Measurements from ENCODE around the gene ARL3.

Gene ARL3

DNA sequence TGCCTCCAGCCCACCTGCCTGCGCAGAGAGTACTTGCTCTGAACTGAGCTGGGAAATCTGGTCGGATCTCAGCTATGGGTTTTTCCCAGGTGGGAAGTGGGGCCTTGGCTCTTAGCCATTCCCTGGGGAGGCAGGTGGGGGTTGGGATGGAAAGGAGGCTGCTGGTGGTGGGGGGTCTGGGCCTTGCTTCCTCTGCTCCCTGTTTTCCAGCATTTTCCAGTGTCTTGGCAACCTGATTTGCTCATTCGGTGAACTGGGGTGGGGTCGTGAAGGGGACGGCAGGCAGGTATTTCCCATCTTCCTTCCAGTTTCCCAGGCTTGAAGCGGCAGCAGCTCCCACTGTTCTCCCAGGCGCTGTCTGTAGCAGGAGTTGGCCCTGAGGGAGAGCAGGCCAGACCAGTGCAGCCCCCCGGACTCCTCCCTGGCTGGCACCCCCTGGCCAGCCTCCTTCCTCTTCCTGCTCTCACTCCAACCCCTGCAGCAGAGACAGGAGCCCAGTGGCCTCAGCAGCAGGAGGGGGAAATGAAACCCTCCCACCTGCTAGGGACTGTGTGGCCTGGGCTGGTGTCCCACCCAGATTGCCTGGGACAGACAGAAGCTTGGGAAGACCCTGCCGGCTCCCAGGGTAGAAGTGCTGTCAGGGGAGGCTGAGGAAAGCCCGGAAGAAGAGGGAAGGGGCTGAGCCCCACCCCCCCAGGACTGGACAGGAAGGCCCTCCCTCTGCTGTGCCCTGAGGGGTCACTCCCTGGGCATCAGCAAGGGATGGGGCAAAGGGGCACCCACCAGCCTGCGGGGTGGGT, 63.3 kb downstream of the ARL3 start:
- no peak for DNase-seq (ENCODE audit: low read depth)

DNA sequence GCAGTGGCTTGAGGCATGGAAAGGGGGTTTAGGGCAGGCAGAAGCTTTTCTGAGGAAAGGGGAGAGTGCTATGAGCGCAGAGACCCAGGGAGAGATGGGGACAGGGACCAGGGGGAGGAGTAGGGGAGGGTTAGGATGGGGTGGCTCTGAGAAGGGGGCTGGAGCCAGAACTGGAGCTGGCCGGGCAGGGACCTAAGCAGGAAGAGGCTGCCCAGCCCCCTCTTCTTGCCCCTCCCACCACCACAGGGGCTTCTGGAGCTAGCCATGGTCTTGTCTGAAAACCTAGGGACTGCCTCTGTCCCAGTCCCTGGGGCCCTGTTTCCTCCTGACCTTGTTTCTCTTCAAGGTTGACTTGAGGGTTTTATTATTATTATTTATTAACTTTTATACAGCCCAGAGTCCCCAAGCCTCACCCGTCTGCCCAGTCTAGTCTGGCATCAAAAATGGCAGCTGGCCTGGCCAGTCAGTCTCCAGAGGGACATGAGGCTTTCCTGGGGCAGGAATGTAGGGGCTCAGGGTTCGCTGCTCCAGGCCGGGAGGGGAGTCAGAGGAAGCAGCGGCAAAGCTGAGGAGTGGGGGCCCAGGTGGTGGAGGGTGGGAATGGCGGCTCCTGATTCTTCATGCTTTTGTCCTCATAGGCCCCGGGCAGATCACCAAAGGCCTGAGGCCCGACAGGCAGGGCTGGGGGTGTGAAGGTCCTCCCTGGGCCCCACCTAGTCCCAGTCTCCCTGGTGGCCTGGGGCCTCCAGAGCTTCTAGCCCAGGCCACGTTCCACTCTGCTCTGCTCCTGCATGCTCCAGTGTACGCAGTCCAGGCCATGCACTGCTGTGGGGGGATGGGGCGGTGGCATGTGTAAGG, 64.2 kb downstream of the ARL3 start:
- no peak for DNase-seq (ENCODE audit: low read depth)

DNA sequence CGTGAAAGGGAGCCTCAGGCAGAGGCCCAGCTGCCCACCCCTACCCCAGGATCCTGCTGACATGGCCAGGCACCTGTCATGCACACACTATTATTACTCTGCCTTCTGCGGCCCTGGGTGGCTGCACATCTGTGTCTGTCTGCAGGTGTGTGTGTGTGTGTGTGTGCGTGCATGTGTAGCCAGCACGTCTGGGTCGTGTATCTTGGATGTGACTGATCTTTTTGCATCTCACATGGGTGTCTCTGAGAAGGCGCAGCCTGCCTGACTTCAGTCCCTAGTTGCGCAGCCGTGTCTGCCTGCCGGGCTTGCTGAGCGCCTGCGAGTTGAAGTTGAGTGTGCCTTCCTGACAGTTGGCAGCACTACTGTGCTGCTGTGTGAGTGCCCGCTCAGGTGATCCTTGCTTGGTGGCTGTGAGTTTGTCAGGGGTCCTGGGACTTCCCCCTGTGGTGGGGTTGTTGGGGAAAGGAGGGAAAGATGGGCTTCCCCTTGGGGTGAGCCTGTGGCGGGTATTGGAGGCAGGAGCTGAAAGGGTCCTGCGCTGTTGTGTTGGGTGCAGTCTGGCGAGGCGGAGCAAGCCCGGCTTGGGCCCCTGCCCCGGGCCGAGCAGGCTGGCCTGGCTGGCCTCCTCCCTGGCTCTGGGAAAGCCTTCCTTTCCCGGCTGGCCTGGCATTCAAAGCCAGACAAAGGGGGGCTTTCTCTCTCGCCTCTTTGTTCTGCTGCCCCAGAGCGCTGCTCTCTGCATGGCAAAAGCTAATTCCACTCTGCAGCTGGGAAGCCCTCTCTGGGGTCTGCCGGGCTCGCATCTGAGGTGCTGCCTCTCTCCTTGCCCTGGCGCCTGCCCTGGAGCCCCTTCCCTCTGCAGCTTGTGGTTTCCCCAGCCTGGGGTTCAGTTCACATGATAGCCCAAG, 65.1 kb downstream of the ARL3 start:
- DNase-seq (ENCODE audit: low read depth): no peak

DNA sequence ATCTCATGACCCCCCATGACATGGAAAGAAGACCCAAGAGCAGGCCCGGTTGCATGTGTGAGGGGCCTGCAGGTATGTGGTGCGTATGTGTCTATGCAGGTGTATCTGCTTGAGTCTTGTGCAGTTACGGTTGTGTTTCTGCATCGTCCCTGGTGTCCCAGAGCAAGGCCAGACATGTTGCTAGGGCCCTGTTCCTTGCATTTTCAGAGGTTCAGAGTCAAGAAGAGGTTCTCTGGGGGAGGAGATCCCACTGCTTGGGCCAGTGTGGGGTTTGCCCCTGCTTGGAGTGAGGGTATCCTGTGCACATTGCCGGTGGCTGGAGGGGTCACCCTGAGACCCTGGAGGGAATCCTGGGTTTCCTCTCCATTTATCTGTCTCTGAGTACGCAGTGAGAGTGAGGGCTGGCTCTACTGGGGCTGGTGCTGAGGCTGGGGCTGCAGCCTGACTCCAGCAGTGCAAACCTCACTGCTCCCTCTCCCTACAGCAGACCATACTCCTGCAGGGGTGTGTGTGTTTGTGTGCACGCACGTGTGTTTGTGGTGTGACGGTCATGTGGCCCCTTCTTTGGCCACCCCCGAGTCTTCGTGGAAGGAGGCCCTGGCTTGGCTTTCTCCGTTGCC, 65.8 kb downstream of the ARL3 start:
- no peak for DNase-seq (ENCODE audit: low read depth)

DNA sequence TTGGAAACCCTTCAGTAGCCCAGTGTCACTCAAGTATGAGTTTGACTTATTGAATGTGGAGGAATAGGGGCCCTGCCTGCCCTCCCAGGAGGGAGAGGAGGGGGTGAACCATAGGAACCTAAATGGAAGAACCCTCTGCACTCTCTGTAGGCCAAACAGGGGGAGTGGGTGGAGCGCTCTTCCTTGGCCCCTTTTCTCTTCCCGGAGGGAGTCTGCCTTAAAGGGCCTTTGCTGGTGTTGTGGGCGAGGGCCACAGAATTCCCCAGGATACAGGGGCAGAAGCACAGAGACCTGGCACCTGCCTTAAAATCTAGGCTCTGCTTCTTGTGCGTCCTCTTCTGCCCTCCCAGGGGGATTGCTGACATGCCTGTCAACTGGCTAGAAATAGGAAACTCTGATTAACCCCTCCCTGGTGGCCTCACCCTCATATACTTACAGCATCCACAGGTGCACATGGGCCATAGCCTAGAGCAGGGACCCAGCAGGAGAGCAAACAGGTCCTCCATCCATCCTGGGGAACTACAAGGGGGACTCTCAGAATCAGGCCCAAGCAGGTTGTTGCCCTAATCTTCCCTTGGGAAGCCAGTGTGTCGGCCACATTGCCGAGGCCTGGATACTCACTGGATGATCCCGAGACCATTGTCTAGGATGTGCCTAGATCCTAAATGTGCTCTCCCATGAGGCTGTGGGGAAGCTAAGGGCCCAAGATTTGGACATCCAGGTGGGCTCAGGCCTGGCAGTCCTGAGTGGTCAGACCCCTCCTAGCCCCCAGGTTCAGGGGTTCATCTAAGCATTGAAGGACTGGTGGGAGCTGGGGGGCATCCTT, 66.5 kb downstream of the ARL3 start:
- DNase-seq (ENCODE audit: low read depth): no peak

DNA sequence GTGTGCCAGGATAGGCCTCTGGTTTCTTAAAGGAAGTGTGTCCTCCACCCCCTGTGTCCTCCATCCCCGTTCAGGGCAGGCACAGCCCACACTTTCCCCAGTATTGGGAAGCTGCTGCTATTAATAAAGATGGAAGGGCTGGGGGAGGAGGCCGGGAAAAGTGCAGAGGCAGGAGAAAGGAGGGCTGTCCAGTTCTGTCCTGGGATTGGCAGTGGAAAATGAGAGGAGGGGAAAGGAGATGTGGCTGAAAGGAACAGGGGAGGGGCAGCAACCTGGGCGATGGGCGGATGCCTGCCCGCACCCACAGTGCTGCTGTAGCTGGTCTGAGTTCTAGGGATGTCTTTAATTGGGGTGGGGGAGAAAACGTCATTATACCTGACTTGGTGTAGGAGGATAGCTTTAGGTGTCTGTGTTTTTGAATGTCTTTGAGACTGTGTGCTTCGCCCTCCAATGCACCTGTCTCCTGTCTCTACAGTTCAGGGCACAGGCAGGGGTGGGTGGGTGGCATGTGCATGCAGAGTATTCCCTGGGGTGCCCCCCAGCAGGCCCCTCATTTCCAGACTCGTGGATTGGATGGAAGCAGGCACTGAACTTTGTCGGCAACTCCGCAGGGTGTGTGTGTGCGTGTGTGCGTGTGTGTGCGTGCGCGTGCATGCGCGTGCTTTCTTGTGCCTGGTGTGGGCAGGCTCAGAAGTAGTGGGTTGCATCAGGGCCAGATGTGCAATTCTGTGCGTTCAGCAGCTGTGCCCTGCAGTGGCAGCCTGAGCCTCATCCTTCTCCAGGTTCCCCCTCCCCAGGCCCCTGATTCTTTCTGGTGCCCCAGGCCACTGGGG, 67.4 kb downstream of the ARL3 start:
- DNase-seq (ENCODE audit: low read depth): peak; percentile 43

DNA sequence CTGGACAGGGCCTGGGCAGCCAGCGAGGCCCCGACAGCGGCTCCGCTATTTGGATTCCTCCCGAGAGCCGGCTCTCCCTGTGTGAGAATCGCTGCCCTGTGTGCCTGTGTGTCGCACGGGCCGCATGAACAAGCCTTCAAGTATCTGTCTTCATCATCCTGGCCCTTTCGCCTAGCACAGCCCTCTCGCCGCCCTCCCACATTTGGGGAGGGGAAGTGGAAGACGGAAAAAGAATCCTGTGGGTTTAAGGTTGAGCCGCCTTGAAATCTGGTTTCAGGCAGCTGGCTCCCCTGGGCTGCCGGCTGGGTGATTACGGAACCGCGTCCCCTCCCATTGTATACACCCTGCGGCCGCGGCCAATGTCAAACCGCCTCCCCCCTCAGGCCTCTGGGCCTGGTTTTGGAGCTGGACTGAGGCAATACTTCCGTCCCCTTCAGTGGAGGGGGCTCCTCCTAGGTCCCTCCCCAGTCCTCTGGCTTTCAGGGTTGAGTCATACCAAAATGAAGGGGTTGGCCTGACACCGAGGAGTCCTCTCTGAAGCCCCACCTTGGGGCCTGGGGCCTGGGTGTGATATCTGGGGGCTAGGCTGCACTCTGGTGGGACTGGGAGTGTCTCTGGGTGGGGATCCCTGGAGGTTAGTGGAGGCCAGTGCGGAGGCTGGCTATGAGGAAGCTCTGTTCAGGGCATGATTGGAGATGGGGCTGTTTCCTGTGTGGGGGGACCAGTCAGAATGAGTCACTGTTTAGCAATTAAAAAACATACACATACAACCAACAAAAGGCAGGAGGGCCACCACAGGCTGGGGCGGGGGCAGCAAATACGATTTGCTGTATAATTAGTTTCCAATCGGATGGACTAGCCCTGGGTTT, 68.2 kb downstream of the ARL3 start:
- DNase-seq (ENCODE audit: low read depth): peak; percentile 97

DNA sequence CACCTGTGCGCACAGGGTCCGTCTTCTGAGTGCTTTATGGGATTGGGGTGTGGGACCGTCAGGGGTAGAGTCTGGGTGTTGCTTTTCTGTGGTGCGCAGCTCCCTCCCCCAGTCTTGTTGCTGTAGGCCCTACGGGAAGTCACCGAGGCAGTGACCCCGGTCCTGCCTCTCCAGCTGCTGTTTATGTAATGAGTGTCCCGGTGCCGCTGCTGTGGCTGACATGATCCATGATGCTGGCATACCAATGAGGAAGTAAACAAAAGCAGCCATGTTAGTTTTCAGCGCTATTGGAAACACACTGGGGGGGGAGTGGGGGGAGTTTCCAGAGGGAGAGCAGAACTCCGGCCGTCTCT, 68.8 kb downstream of the ARL3 start:
- no peak for DNase-seq (ENCODE audit: low read depth)

DNA sequence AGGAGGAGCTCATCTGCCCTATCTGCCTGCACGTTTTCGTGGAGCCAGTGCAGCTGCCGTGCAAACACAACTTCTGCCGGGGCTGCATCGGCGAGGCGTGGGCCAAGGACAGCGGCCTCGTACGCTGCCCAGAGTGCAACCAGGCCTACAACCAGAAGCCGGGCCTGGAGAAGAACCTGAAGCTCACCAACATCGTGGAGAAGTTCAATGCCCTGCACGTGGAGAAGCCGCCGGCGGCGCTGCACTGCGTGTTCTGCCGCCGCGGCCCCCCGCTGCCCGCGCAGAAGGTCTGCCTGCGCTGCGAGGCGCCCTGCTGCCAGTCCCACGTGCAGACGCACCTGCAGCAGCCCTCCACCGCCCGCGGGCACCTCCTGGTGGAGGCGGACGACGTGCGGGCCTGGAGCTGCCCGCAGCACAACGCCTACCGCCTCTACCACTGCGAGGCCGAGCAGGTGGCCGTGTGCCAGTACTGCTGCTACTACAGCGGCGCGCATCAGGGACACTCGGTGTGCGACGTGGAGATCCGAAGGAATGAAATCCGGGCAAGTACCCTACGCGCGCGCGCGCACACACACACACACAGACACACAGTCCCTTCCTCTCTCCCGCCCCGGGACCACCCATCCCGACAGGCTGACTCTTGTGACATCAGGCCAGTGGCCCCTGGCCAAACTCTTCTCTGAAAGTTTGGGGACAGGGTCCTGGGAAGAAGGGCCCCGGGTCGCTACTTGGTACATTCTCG, 69.4 kb downstream of the ARL3 start:
- peak; percentile 56 for DNase-seq (ENCODE audit: low read depth)

DNA sequence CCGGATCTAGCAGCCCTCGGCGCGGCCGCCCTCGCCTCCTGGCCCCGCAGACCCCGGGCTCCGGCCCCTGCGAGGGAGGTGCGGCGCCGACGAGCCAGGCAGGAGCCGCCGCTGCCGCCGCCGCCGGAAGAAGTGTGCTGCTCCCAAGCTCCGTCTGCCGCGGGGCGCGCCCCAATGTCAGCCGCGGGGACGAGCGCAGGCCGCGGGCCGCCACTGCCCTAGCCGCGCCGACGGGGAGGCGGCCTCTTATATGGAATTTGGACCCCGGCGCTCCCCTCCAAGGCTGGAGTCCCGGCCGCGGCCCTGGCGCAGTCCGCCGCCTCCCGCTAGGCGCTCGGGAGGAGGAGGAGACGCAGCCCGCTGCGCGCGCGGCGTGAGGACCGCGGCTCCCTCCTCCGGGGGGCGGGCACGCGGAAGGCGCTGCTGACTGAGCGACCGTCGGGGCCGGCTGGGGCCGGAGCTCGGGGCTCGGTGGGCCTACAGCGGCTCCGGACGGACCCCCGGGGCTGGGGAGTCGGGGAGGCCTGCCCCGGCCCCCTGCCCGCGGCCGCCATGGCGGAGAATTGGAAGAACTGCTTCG, 70.0 kb downstream of the ARL3 start, which contains the start of gene TRIM8:
Gene TRIM8 (plus strand): TSS at position 414 of the 580 bp plus-strand sequence. CDS start 139 bp downstream, at position 553.
- DNase-seq (ENCODE audit: low read depth): no peak

DNA sequence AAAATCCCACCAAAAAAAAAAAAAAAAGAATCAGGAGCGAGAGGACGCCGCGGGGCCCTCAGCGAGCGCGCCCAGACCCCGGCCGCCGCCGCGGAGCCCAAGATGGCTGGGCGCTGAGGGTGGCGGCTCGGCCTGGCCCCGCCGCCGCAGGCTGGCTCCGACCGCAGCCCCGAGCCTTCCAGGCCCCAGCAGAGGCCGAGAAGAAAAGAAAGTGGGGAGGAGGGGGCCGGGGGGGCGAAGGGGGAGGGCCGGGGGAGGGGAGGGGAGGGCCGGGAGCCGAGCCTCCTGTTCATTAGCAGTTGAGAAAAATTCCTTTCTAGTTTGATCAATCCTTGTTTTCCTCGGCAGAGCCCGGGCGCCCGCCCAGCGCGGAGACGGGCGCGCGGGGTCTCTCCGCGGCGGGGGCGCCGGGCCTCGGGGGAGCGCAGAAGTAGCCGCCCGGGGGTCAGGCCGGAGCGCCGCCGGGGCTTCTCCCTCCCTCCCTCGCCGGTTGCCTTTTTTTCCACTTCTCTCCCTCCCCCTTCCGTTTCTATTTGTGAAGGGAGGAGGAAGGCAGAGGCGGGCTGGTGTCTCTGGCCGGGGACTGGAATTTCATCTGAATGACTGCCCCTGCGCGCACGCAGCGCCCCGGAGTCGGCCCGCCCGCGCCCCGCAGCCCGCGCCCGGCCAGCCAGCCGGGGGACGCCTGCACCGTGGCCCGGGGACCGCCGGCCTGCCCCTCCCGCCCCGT, 70.7 kb downstream of the ARL3 start:
- peak; percentile 52 for DNase-seq (ENCODE audit: low read depth)

DNA sequence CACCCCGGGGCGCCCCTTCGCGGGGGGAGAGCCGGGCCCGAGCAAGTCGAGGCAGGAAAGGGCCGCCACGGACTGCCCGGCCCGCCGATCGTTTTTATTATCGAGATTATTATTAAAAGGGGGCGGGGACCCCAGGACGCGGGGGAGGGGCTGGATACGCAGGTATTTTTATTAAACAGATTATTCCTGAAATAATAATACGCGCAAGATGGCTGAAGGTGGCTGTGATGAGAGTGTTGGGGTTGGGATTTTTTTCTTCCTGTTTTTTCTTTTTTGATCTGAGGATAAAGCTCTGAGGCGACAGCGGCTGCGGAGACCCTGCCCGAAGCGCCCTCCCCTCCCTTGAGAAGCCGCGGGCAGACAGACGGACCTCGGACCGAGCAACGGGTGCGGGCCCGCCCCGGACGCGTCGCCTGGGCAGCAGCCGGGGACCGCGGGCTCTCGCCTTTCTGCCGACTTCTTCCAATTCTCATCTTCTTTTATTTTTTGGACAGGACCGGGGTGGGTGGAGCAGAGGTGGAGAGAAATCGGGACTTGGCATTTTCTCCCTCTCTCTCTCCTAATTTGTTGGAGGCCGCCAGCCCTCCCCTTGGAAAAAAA, 71.4 kb downstream of the ARL3 start:
- peak; percentile 53 for DNase-seq (ENCODE audit: low read depth)

DNA sequence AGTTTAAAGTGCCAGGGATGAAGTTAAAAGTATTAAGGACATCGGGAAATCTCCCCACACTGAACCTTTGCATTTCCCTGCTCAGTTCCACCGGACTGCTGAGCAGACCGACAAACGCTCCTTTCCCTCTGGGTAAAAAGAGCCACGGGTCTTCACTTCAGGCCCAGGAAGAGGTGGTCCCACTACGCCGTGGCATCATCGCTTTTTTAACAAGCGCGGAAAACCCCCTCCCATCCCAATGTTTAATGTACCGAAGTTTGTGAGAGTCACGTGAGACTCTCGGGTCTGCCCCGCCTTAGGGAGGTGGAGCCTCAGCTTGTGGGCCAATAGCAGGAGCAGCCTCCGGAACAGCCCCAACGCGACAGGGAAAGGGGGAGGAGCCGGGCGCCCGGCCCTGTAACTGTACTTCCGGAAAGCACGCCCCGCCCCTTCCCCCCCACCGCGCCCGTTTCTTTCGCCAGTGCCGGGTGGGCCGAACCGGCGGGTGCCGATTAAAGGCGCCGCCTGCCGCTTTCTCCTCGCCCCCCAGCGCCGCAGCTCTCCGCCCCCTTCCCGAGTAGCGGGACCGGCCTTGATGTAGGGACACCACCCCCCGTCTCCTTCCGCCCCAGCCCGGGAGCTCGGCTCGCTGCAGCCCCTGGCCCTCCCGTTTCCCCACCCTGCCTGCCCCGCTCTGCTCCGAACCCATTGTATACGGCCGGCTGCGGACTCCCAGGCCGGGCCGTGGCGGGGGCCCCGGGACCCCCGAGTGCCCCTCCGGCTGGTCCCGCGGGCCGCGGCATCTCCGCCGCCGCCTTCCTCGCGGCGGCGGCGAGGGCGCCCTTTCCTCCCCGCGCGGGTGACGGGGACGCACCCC, 72.1 kb downstream of the ARL3 start:
- peak; percentile 97 for DNase-seq (ENCODE audit: low read depth)

DNA sequence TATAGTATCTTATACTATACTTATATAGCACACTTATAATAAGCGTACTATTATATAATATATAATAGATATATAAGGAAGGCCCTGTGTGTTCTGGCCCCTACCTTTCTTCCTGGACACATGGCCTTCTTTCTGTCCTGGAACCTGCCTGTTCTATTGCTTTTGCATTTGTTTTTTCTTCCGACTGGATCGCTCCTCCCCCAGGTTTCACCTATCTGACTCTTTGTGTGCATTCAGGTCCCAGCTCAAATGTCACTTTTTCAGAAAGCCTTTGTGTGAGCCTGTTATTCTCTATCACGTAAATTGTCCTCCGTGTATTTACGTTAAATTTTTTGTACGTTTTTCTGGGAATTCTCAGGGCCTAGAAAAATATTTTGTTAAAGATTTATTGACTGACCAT, 72.8 kb downstream of the ARL3 start:
- DNase-seq (ENCODE audit: low read depth): no peak

DNA sequence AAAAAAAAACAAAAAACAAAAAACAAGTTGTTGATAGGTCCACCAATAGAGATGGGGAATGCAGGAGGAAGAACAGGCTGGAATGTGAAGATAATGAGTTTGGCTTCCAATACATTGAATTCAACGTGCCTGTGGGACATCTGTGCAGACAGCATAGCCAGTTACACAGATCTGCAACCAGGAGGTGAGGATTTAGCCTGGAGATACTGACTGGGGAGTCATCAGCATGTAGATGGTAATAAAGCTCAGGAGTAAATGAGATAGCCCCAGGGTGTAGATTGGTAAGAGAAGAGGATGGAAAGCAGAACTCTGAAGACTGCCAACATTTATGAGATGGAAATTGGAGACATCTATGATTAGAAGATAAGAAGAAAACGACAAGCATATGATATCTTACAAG, 74.7 kb downstream of the ARL3 start:
- no peak for DNase-seq (ENCODE audit: low read depth)

DNA sequence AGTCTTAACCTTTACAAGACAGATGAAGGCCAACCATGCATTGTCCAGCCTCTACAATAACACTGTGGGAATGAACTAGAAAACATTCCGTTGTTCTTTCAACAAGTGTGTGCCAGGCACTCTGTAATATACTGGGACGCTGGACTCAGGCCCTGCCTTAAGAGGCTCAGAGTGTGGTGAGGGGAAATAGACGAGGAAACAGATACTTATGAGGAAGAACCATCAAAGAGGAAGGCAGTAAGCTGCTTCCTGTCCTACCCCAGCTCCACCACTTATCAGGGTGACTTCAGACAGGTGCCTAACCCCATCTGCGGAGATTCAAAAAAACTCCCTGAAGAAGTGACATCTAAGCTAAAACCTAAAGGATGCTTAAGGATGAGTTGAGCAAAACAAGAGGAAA, 78.8 kb downstream of the ARL3 start:
- no peak for DNase-seq (ENCODE audit: low read depth)

Data from fibroblast of the conjunctiva (primary cell).